Nephron progenitor cell (in vitro differentiated cells): ENCODE results near the gene UGT2A3.
"Not testable (repeated sequence)": the region's sequence is repeated elsewhere in the genome, so short reads cannot be mapped to it uniquely, and the experiment has no call there.

Experiments used
- DNase-seq: peaks from one replicate; pipeline ENCODE4 v3.0.0; 2021
- H3K27ac Mint-ChIP-seq: 2 replicates; pipeline ENCODE4 v1.8.0; 2021; ENCODE audit warnings: mild to moderate bottlenecking, moderate library complexity, mixed read lengths
- H3K27me3 Mint-ChIP-seq: 2 replicates; pipeline ENCODE4 v1.8.0; 2021; ENCODE audit warnings: mild to moderate bottlenecking, low read depth, mixed read lengths; ENCODE audit not compliant: poor library complexity
- H3K36me3 Mint-ChIP-seq: 2 replicates; pipeline ENCODE4 v1.8.0; 2021; ENCODE audit warnings: low read depth, mixed read lengths
- H3K4me1 Mint-ChIP-seq: 2 replicates; pipeline ENCODE4 v1.8.0; 2021; ENCODE audit warnings: mixed read lengths
- H3K4me3 Mint-ChIP-seq: 2 replicates; pipeline ENCODE4 v1.8.0; 2021; ENCODE audit warnings: mild to moderate bottlenecking, moderate library complexity, mixed read lengths
- H3K9me3 Mint-ChIP-seq: 2 replicates; pipeline ENCODE4 v1.8.0; 2021; ENCODE audit warnings: mild to moderate bottlenecking, moderate library complexity, mixed read lengths
- CTCF ChIP-seq: fragments of 200-600 bp; sonication (generic); IDR thresholded peaks from 2 replicates; pipeline ENCODE4 v1.5.0; 2021; ENCODE audit warnings: antibody characterized with exemption

UGT2A3 gene

GRCh38 chr4:68929076-68929737 lies 22.4 kb downstream of the UGT2A3 start:
- H3K27me3 Mint-ChIP-seq = peaks cover 3% of the 10 kb centered on the region
- DNase-seq = no peak
- TF ChIP-seq CTCF = no peak
- H3K9me3 Mint-ChIP-seq = peaks cover 16% of the 10 kb centered on the region
- peaks cover 15% of the 10 kb centered on the region for H3K4me1 Mint-ChIP-seq
- H3K4me3 Mint-ChIP-seq = no peak overlapping the region
- H3K27ac Mint-ChIP-seq = no peak overlapping the region
- peaks cover 6% of the 10 kb centered on the region for H3K36me3 Mint-ChIP-seq

GRCh38 chr4:68927165-68927564 lies 24.4 kb downstream of the UGT2A3 start:
- peaks cover 15% of the 10 kb centered on the region for H3K4me1 Mint-ChIP-seq
- H3K27me3 Mint-ChIP-seq = peaks cover 3% of the 10 kb centered on the region
- H3K27ac Mint-ChIP-seq = peak overlapping the region; percentile 31
- peaks cover 6% of the 10 kb centered on the region for H3K36me3 Mint-ChIP-seq
- H3K9me3 Mint-ChIP-seq = peaks cover 16% of the 10 kb centered on the region
- peak; percentile 20 for DNase-seq
- TF ChIP-seq CTCF = no peak
- H3K4me3 Mint-ChIP-seq = no peak overlapping the region

GRCh38 chr4:68922202-68922601 lies 29.4 kb downstream of the UGT2A3 start:
- not testable (repeated sequence) for H3K27ac Mint-ChIP-seq, H3K36me3 Mint-ChIP-seq, H3K4me3 Mint-ChIP-seq, DNase-seq, H3K27me3 Mint-ChIP-seq
- Mint-ChIP-seq H3K9me3 (peaks cover 16% of the 10 kb centered on the region), H3K4me1 (peaks cover 11% of the 10 kb centered on the region)

- no peak overlapping the region for H3K27ac Mint-ChIP-seq
Measured at GRCh38 chr4:68921051-68921450, 30.6 kb downstream of the UGT2A3 start.

GRCh38 chr4:68917016-68917415 lies 34.6 kb downstream of the UGT2A3 start:
- H3K9me3 Mint-ChIP-seq = no peaks in the 10 kb centered on the region
- H3K4me3 Mint-ChIP-seq = no peak overlapping the region
- no peaks in the 10 kb centered on the region for H3K4me1 Mint-ChIP-seq
- DNase-seq = no peak
- TF ChIP-seq CTCF = no peak
- no peaks in the 10 kb centered on the region for H3K36me3 Mint-ChIP-seq
- peaks cover 9% of the 10 kb centered on the region for H3K27me3 Mint-ChIP-seq
- no peak overlapping the region for H3K27ac Mint-ChIP-seq

More at GRCh38 chr4:68921051-68921450, 30.6 kb downstream of the UGT2A3 start:
- H3K4me3 Mint-ChIP-seq = no peak overlapping the region
- H3K9me3 Mint-ChIP-seq = peaks cover 10% of the 10 kb centered on the region
- peaks cover under 1% of the 10 kb centered on the region for H3K36me3 Mint-ChIP-seq
- TF ChIP-seq CTCF = no peak
- peaks cover 6% of the 10 kb centered on the region for H3K27me3 Mint-ChIP-seq
- no peak for DNase-seq
- no peaks in the 10 kb centered on the region for H3K4me1 Mint-ChIP-seq

- Mint-ChIP-seq H3K27me3 (peaks cover 3% of the 10 kb centered on the region), H3K9me3 (no peaks in the 10 kb centered on the region), H3K27ac (no peak overlapping the region), H3K36me3 (no peaks in the 10 kb centered on the region), H3K4me3 (no peak overlapping the region), H3K4me1 (no peaks in the 10 kb centered on the region)
- DNase-seq = no peak
- no peak for TF ChIP-seq CTCF
Measured at GRCh38 chr4:68912807-68913206, 38.8 kb downstream of the UGT2A3 start.
